SK-N-MC (cell line): ENCODE results near the gene COX7A1.

Experiments
- FOXP2 ChIP-seq: optimal IDR thresholded peaks from 2 replicates; pipeline ENCODE3; 2011; ENCODE audit warnings: mild to moderate bottlenecking, moderate library complexity; ENCODE audit not compliant: insufficient read depth; ENCODE audit errors: extremely low read length, control extremely low read depth
- POLR2AphosphoS5 ChIP-seq: IDR thresholded peaks from 2 replicates; pipeline ENCODE4 v1.6.1; 2012; ENCODE audit warnings: mild to moderate bottlenecking, low read depth, low read length, borderline replicate concordance

- TF ChIP-seq FOXP2 (no peak), POLR2AphosphoS5 (no peak)
Measured at GRCh38 chr19:36125557-36125956, 26.7 kb downstream of the COX7A1 start.
